Measurements from ENCODE around the gene WRAP73.

Gene WRAP73

DNA sequence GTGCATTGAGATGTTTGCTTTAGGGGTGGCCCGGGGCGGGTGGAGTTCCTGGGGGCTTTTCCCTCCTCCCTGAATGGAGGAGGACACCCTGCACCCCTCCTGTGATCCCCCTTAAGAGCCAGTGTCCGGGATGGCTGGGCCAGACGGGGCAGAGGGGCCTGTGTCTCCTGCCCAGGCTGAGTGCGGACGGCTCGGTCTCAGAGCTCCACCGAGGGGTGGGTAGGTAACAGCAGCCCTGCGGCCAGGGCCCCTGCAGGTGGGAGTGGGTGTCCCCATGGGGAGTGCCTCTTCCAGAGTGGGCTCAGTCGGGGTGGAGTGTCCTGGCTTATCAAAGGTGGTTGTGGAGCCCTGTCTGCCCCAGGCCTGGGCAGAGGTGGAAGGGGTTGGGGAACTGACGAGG, 25.5 kb upstream of the WRAP73 start:
- Histone ChIP-seq H3K9ac (ENCODE audit: low read length in 5 of 5) (no peak overlapping the region), H3K4me1 (ENCODE audit: control insufficient read depth in 5 of 5, insufficient read depth in 5 of 5, low read length in 5 of 5) (peaks cover 0 to 14% (median 0%) of the 10 kb centered on the region in 5 donors), H3K27ac (ENCODE audit: low read depth, low read length) (no peak overlapping the region), H3K4me3 (ENCODE audit: low read depth in 1 of 5, low read length in 5 of 5) (no peak overlapping the region), H3K27me3 (ENCODE audit: control insufficient read depth in 5 of 5, insufficient read depth in 4 of 5, low read length in 5 of 5) (peaks cover 17 to 57% (median 50%) of the 10 kb centered on the region in 5 donors), H3K36me3 (ENCODE audit: control insufficient read depth in 5 of 5, insufficient read depth in 5 of 5, low read length in 5 of 5) (no peaks in the 10 kb centered on the region), H3K9me3 (ENCODE audit: control insufficient read depth in 5 of 5, low read length in 5 of 5) (peaks cover 0 to 3% (median 0%) of the 10 kb centered on the region in 5 donors)

GRCh38 chr1:3674100-3675094, 24.5 kb upstream of the WRAP73 start:
- H3K27ac ChIP-seq (ENCODE audit: low read depth, low read length): no peak overlapping the region
- no peaks in the 10 kb centered on the region for H3K9me3 ChIP-seq (ENCODE audit: control insufficient read depth in 5 of 5, low read length in 5 of 5)
- H3K36me3 ChIP-seq (ENCODE audit: control insufficient read depth in 5 of 5, insufficient read depth in 5 of 5, low read length in 5 of 5): no peaks in the 10 kb centered on the region
- H3K27me3 ChIP-seq (ENCODE audit: control insufficient read depth in 5 of 5, insufficient read depth in 4 of 5, low read length in 5 of 5): peaks cover 17 to 62% (median 53%) of the 10 kb centered on the region in 5 donors
- H3K4me1 ChIP-seq (ENCODE audit: control insufficient read depth in 5 of 5, insufficient read depth in 5 of 5, low read length in 5 of 5): peaks cover 0 to 18% (median 2%) of the 10 kb centered on the region in 5 donors
- no peak overlapping the region for H3K4me3 ChIP-seq (ENCODE audit: low read depth in 1 of 5, low read length in 5 of 5)
- no peak overlapping the region for H3K9ac ChIP-seq (ENCODE audit: low read length in 5 of 5)

GRCh38 chr1:3673381-3674099, 23.6 kb upstream of the WRAP73 start:
- H3K4me3 ChIP-seq (ENCODE audit: low read depth in 1 of 5, low read length in 5 of 5): no peak overlapping the region
- H3K4me1 ChIP-seq (ENCODE audit: control insufficient read depth in 5 of 5, insufficient read depth in 5 of 5, low read length in 5 of 5): peaks cover 0 to 26% (median 10%) of the 10 kb centered on the region in 5 donors
- no peaks in the 10 kb centered on the region for H3K36me3 ChIP-seq (ENCODE audit: control insufficient read depth in 5 of 5, insufficient read depth in 5 of 5, low read length in 5 of 5)
- no peak overlapping the region for H3K27ac ChIP-seq (ENCODE audit: low read depth, low read length)
- no peak overlapping the region for H3K9ac ChIP-seq (ENCODE audit: low read length in 5 of 5)
- peaks cover 17 to 54% (median 47%) of the 10 kb centered on the region in 5 donors for H3K27me3 ChIP-seq (ENCODE audit: control insufficient read depth in 5 of 5, insufficient read depth in 4 of 5, low read length in 5 of 5)
- no peaks in the 10 kb centered on the region for H3K9me3 ChIP-seq (ENCODE audit: control insufficient read depth in 5 of 5, low read length in 5 of 5)

DNA sequence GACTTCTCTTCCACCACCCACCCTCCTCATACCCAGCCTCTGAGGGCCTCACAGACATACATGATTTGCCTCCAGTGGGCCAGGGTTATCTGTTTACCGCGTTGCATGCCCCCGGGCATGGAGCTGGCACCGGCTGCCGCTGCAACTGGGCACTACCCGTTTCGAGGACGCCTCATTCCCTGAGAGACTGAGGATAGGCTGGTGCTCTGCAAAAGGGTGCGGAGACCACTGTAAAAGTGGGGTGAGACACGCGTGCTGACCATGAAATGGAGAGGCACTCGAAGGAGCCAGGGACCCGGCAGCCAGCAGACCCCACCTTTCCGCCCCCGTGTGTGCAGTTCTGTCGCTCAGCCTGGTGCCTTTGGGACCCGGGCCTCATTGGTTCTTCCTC, 23.1 kb upstream of the WRAP73 start:
- no peak overlapping the region for H3K27ac ChIP-seq (ENCODE audit: low read depth, low read length)
- H3K9ac ChIP-seq (ENCODE audit: low read length in 5 of 5): no peak overlapping the region
- no peaks in the 10 kb centered on the region for H3K9me3 ChIP-seq (ENCODE audit: control insufficient read depth in 5 of 5, low read length in 5 of 5)
- H3K36me3 ChIP-seq (ENCODE audit: control insufficient read depth in 5 of 5, insufficient read depth in 5 of 5, low read length in 5 of 5): no peaks in the 10 kb centered on the region
- peaks cover 0 to 22% (median 11%) of the 10 kb centered on the region in 5 donors for H3K4me1 ChIP-seq (ENCODE audit: control insufficient read depth in 5 of 5, insufficient read depth in 5 of 5, low read length in 5 of 5)
- H3K27me3 ChIP-seq (ENCODE audit: control insufficient read depth in 5 of 5, insufficient read depth in 4 of 5, low read length in 5 of 5): peaks cover 17 to 51% (median 47%) of the 10 kb centered on the region in 5 donors
- no peak overlapping the region for H3K4me3 ChIP-seq (ENCODE audit: low read depth in 1 of 5, low read length in 5 of 5)

GRCh38 chr1:3672231-3672970, 22.5 kb upstream of the WRAP73 start:
- no peak overlapping the region for H3K9ac ChIP-seq (ENCODE audit: low read length in 5 of 5)
- peaks cover 0 to 21% (median 11%) of the 10 kb centered on the region in 5 donors for H3K4me1 ChIP-seq (ENCODE audit: control insufficient read depth in 5 of 5, insufficient read depth in 5 of 5, low read length in 5 of 5)
- H3K4me3 ChIP-seq (ENCODE audit: low read depth in 1 of 5, low read length in 5 of 5): no peak overlapping the region
- peaks cover 17 to 54% (median 47%) of the 10 kb centered on the region in 5 donors for H3K27me3 ChIP-seq (ENCODE audit: control insufficient read depth in 5 of 5, insufficient read depth in 4 of 5, low read length in 5 of 5)
- H3K9me3 ChIP-seq (ENCODE audit: control insufficient read depth in 5 of 5, low read length in 5 of 5): no peaks in the 10 kb centered on the region
- H3K27ac ChIP-seq (ENCODE audit: low read depth, low read length): no peak overlapping the region
- H3K36me3 ChIP-seq (ENCODE audit: control insufficient read depth in 5 of 5, insufficient read depth in 5 of 5, low read length in 5 of 5): no peaks in the 10 kb centered on the region

GRCh38 chr1:3671371-3672180, 21.7 kb upstream of the WRAP73 start:
- H3K4me3 ChIP-seq (ENCODE audit: low read depth in 1 of 5, low read length in 5 of 5): no peak overlapping the region
- H3K9ac ChIP-seq (ENCODE audit: low read length in 5 of 5): no peak overlapping the region
- no peak overlapping the region for H3K27ac ChIP-seq (ENCODE audit: low read depth, low read length)
- no peaks in the 10 kb centered on the region for H3K9me3 ChIP-seq (ENCODE audit: control insufficient read depth in 5 of 5, low read length in 5 of 5)
- H3K36me3 ChIP-seq (ENCODE audit: control insufficient read depth in 5 of 5, insufficient read depth in 5 of 5, low read length in 5 of 5): no peaks in the 10 kb centered on the region
- H3K27me3 ChIP-seq (ENCODE audit: control insufficient read depth in 5 of 5, insufficient read depth in 4 of 5, low read length in 5 of 5): peaks cover 17 to 58% (median 47%) of the 10 kb centered on the region in 5 donors
- peaks cover 0 to 13% (median 11%) of the 10 kb centered on the region in 5 donors for H3K4me1 ChIP-seq (ENCODE audit: control insufficient read depth in 5 of 5, insufficient read depth in 5 of 5, low read length in 5 of 5)

DNA sequence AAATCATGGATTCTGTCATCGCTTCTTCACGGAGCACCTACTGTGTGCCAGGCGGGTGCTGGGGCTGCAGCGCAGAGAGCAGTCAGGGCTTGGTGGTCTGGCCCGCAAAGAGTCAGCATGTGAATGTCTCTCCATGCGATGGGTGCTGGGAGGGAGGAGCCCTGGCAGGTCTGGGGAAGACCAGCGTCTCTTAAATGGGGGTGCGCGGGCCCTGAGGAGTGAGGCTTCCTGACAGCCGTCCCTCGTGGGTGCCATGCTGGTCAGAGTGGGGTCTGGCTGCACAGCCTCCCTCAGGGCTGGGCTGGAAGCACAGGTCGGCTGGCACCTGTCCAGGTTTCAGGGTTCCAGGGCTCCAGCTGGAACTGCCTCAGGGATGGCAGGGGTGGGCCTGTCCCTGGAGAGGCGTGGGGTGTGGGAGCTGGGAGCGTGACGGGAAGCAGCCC, 20.9 kb upstream of the WRAP73 start:
- Histone ChIP-seq H3K4me1 (ENCODE audit: control insufficient read depth in 5 of 5, insufficient read depth in 5 of 5, low read length in 5 of 5) (peaks cover 0 to 12% (median 11%) of the 10 kb centered on the region in 5 donors), H3K4me3 (ENCODE audit: low read depth in 1 of 5, low read length in 5 of 5) (no peak overlapping the region), H3K9me3 (ENCODE audit: control insufficient read depth in 5 of 5, low read length in 5 of 5) (no peaks in the 10 kb centered on the region), H3K36me3 (ENCODE audit: control insufficient read depth in 5 of 5, insufficient read depth in 5 of 5, low read length in 5 of 5) (no peaks in the 10 kb centered on the region), H3K9ac (ENCODE audit: low read length in 5 of 5) (no peak overlapping the region), H3K27me3 (ENCODE audit: control insufficient read depth in 5 of 5, insufficient read depth in 4 of 5, low read length in 5 of 5) (peaks cover 17 to 63% (median 47%) of the 10 kb centered on the region in 5 donors), H3K27ac (ENCODE audit: low read depth, low read length) (no peak overlapping the region)

DNA sequence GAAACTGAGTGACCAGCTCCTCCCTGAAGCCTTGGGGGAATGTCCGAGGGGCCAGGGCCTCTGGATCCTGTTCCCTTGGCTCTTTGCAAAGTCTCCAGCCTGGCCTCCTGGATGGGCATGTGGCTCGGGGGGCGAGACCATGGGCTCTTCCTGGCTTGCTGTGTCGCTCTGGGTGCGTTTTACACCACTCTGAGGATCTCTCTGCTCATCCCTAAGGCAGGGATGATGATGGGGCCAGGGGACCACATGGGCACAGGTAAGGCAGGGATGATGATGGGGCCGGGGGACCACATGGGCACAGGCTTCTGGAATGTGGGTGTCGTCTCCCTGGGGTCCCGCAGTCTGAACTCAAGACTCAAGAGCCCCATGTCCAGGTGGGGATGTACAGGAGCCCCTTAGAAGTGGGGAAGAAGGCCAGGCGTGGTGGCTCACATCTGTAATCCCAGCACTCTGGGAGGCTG, 20.1 kb upstream of the WRAP73 start:
- Histone ChIP-seq H3K4me1 (ENCODE audit: control insufficient read depth in 5 of 5, insufficient read depth in 5 of 5, low read length in 5 of 5) (peaks cover 0 to 12% (median 11%) of the 10 kb centered on the region in 5 donors), H3K27ac (ENCODE audit: low read depth, low read length) (no peak overlapping the region), H3K9ac (ENCODE audit: low read length in 5 of 5) (no peak overlapping the region), H3K9me3 (ENCODE audit: control insufficient read depth in 5 of 5, low read length in 5 of 5) (no peaks in the 10 kb centered on the region), H3K36me3 (ENCODE audit: control insufficient read depth in 5 of 5, insufficient read depth in 5 of 5, low read length in 5 of 5) (no peaks in the 10 kb centered on the region), H3K4me3 (ENCODE audit: low read depth in 1 of 5, low read length in 5 of 5) (no peak overlapping the region), H3K27me3 (ENCODE audit: control insufficient read depth in 5 of 5, insufficient read depth in 4 of 5, low read length in 5 of 5) (peaks cover 17 to 59% (median 47%) of the 10 kb centered on the region in 5 donors)

- H3K9me3 ChIP-seq (ENCODE audit: control insufficient read depth in 5 of 5, low read length in 5 of 5): no peaks in the 10 kb centered on the region
- no peak overlapping the region for H3K9ac ChIP-seq (ENCODE audit: low read length in 5 of 5)
- peaks cover 17 to 55% (median 43%) of the 10 kb centered on the region in 5 donors for H3K27me3 ChIP-seq (ENCODE audit: control insufficient read depth in 5 of 5, insufficient read depth in 4 of 5, low read length in 5 of 5)
- no peak overlapping the region for H3K4me3 ChIP-seq (ENCODE audit: low read depth in 1 of 5, low read length in 5 of 5)
- H3K36me3 ChIP-seq (ENCODE audit: control insufficient read depth in 5 of 5, insufficient read depth in 5 of 5, low read length in 5 of 5): no peaks in the 10 kb centered on the region
- no peak overlapping the region for H3K27ac ChIP-seq (ENCODE audit: low read depth, low read length)
- H3K4me1 ChIP-seq (ENCODE audit: control insufficient read depth in 5 of 5, insufficient read depth in 5 of 5, low read length in 5 of 5): peaks cover 0 to 12% (median 11%) of the 10 kb centered on the region in 5 donors
Observed at GRCh38 chr1:3669421-3669821, 19.5 kb upstream of the WRAP73 start.

All from subcutaneous abdominal adipose tissue (tissue), 5 donors.